Choroid plexus epithelial cell (primary cell): ENCODE data around the gene PARD3.

Source experiments
- DNase-seq: peaks from one replicate; pipeline ENCODE4 v3.0.0-alpha.2; 2010; ENCODE audit warnings: low read depth
- H3K4me3 ChIP-seq: 2 replicates; pipeline ENCODE4 v1.5.1; 2011; ENCODE audit warnings: low read depth, mild to moderate bottlenecking, control low read depth, low read length, moderate library complexity
- TF ChIP-seq, protein P1 (sequence below): conservative IDR thresholded peaks from 2 replicates; pipeline ENCODE4 v1.5.1; 2011; ENCODE audit warnings: low read depth, mild to moderate bottlenecking, control low read depth, inconsistent platforms, low read length, moderate library complexity

Gene PARD3

DNA sequence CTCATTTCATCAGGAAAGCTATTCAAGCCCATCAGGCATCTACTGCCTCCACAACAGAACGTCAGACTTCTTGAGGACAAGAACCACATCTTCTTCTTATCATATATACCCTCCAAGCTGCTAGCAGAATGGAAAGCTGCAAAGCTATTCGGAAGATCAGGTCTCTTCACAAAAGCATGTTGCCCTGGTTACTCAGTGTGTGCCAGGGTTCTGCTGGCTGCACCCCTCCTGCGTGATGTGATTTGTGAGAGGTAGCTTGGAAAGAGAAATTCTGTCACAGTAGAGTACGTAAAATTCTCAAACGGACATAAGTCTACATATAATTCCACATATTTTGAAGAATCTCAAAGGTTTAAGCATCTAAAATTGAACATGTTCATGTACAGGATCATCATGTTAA is 681.7 kb downstream of the PARD3 start:
- no peak overlapping the region for H3K4me3 ChIP-seq
- TF ChIP-seq, protein P1, sequence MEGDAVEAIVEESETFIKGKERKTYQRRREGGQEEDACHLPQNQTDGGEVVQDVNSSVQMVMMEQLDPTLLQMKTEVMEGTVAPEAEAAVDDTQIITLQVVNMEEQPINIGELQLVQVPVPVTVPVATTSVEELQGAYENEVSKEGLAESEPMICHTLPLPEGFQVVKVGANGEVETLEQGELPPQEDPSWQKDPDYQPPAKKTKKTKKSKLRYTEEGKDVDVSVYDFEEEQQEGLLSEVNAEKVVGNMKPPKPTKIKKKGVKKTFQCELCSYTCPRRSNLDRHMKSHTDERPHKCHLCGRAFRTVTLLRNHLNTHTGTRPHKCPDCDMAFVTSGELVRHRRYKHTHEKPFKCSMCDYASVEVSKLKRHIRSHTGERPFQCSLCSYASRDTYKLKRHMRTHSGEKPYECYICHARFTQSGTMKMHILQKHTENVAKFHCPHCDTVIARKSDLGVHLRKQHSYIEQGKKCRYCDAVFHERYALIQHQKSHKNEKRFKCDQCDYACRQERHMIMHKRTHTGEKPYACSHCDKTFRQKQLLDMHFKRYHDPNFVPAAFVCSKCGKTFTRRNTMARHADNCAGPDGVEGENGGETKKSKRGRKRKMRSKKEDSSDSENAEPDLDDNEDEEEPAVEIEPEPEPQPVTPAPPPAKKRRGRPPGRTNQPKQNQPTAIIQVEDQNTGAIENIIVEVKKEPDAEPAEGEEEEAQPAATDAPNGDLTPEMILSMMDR, result no peak
- DNase-seq, result no peak

DNA sequence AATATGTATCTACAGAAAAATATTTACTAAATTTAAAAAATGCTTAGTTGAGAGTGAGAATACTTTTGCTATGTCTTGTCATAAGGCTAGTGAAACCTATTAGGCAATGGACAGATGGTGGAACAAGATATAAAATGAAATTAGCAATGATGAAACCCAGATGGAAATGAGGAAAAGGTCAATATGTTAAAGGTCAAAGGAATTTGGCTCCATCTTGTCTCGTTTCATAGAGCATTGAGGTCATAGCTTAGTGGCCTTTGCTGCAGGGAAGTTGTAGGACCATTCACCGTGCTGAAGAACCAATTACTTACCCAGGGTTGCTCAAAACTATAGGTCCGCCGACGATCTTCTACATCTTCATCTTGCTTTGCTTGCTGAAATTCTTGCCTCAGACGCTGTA is 683.9 kb downstream of the PARD3 start:
- DNase-seq, result no peak
- no peak overlapping the region for H3K4me3 ChIP-seq
- TF ChIP-seq, protein P1, result no peak

- no peak for DNase-seq
- TF ChIP-seq, protein P1, result no peak
- H3K4me3 ChIP-seq, result no peak overlapping the region
Observed at GRCh38 chr10:34127676-34128075, 687.4 kb downstream of the PARD3 start.

DNA sequence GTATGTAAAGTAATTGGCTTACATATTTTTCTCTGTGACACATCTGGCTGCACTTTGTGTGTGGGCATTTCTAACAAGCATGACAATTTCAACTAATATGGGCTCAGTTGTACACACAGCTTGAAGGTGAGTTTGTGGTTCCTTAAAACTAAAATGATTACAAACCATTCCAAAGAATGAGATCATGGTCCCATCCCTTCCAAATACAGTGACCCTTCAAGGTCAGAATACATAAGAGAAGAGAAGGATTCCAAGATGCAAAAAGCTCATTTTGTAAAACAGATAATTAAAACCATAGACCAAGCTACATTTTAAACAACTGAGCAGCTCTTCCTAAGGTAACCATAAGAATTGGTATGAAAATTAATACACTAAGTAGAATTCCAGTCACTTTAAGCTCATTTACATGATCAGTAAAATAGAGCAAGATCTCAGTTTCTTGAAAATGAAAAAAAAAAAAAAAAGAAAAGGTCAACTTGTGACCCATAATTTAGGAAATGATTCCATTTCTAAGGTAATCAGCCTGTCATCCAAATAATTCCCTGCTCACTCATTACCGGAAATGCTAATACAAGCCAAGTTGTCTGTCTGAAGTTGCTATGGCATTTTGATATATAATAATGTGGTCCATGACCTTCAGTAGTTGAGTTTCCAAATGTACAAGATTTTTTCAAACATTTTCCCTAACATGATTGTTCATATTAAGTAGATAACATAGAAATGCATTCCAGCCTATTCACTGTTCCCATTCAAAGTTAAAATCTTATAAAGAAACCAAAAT is 688.5 kb downstream of the PARD3 start:
- TF ChIP-seq, protein P1, result no peak
- no peak overlapping the region for H3K4me3 ChIP-seq
- no peak for DNase-seq

DNA sequence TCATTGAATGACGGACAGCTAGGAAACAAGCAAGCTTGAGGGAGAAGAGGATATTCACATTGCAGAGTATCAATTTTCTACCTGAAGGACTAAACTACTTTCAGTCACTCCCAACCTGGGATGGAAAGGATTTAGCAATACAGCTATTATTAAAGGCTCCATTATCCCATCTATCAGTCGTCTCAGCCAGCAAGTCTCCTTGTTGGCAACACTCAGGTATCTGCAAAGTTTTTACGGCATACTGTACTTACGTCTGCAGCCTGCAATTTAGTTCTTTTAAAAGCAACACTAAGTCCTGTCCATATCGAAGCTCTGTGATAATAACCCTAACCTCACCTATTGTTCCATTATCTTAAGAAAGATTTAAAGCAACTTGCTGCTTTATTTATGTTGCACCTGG is 689.4 kb downstream of the PARD3 start:
- H3K4me3 ChIP-seq, result no peak overlapping the region
- TF ChIP-seq, protein P1, result no peak
- DNase-seq, result no peak

DNA sequence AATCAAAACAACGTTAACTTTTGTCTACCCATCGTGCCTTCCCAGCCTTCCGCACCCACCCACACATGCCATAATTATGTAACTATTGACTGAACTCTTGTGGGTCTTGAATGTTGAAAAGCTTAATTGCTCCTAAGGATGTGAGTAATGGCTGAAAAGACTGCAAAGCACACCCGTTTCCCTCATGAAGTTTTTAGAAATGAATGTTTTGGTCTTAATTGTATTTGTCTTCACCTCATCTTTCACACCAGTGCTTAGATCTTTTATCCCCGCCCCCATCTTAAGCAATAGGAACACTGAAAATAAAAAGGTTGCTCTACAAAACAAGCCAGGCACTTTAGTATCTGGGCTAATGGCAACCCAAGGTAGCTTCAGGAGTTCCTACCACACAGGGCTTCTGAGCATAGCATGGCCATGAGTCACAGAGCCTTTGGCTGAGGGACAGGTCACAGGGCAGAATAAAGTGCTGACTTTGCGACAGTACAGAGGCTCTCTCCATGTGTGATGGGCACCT is 690.5 kb downstream of the PARD3 start:
- H3K4me3 ChIP-seq, result no peak overlapping the region
- peak; percentile 52 for DNase-seq
- TF ChIP-seq, protein P1, result no peak
